Measurements from ENCODE around the gene CABLES2. TPM values are rescaled to one million over a fixed set of nuclear protein-coding genes. Genes with fewer than 3 reads are reported as not detected.

The CABLES2 gene
- total and polyA plus RNA-seq, 2 donors (not counting 3 experiments of a cell fraction or from before 2014, with no cell fraction given) = 7.8 to 9.9 TPM

DNA sequence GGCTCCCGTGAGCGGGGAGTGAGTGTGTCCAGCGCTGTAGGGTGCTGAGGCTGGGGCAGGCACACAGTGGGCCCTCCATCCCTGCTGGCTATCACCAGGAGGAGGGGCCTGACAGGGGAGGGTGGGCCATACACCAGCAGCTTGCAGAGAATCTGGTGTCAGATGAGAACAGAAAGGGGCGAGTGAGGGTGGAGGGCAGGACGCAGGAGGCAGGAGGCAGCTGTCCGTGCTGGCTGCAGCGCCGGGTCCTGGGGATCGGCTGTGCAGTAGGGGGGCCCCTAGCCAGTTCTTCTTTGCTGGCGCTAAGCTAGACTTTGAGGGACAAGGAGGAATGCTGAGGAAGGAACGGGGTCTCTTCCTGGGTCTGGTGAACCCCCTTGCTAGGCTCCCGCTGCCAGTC is 1.6 kb upstream of the CABLES2 start:
- POLR2A ChIA-PET = no interaction called here
- H3K27ac ChIP-seq (ENCODE audit: insufficient read depth, low read depth, low read length) = no peak overlapping the region
- no peaks in the 10 kb centered on the region for H4K20me1 ChIP-seq (replicated peaks; ENCODE audit: control insufficient read depth, extremely low read depth, insufficient read depth, low read length)
- no TSS peak for BruUV-seq (replicated peaks)
- H3K4me3 ChIP-seq (replicated peaks in 1 of 3; ENCODE audit: insufficient read depth in 1 of 3, low read depth in 1 of 3, low read length in 3 of 3) = no peak overlapping the region
- H3K9me3 ChIP-seq (replicated peaks; ENCODE audit: control insufficient read depth, insufficient read depth, low read length) = no peaks in the 10 kb centered on the region
- H3K4me2 ChIP-seq (ENCODE audit: insufficient read depth, low read length) = no peak overlapping the region
- no peaks in the 10 kb centered on the region for H3K9me1 ChIP-seq (replicated peaks; ENCODE audit: control insufficient read depth, extremely low read depth, insufficient read depth, low read length)
- FAIRE-seq (no peak), DNase-seq (ENCODE audit: low read depth, low spot score) (no peak)
- no peaks in the 10 kb centered on the region for H3K36me3 ChIP-seq (ENCODE audit: control insufficient read depth in 2 of 2, extremely low read depth in 1 of 2, insufficient read depth in 2 of 2, low read length in 2 of 2)
- TF ChIP-seq EZH2 (IDR thresholded peaks at IDR 0.05; ENCODE audit: borderline replicate concordance, low read depth, low read length, severe bottlenecking) (no peak), POLR2AphosphoS5 (IDR thresholded peaks at IDR 0.05; ENCODE audit: insufficient read depth, low read depth, low read length) (no peak), POLR2A (IDR thresholded peaks at IDR 0.05; ENCODE audit: low read depth, low read length) (no peak), MYC (IDR thresholded peaks at IDR 0.05; ENCODE audit: low read depth, low read length) (no peak), JUN (IDR thresholded peaks at IDR 0.05; ENCODE audit: borderline replicate concordance, insufficient read depth, insufficient read length, low read depth) (no peak), GATA2 (IDR thresholded peaks at IDR 0.05; ENCODE audit: insufficient read depth, insufficient read length, low read depth, low read length) (no peak), FOS (IDR thresholded peaks at IDR 0.05; ENCODE audit: borderline replicate concordance, insufficient read depth, low read length) (no peak)
- TF ChIP-seq, protein P1, sequence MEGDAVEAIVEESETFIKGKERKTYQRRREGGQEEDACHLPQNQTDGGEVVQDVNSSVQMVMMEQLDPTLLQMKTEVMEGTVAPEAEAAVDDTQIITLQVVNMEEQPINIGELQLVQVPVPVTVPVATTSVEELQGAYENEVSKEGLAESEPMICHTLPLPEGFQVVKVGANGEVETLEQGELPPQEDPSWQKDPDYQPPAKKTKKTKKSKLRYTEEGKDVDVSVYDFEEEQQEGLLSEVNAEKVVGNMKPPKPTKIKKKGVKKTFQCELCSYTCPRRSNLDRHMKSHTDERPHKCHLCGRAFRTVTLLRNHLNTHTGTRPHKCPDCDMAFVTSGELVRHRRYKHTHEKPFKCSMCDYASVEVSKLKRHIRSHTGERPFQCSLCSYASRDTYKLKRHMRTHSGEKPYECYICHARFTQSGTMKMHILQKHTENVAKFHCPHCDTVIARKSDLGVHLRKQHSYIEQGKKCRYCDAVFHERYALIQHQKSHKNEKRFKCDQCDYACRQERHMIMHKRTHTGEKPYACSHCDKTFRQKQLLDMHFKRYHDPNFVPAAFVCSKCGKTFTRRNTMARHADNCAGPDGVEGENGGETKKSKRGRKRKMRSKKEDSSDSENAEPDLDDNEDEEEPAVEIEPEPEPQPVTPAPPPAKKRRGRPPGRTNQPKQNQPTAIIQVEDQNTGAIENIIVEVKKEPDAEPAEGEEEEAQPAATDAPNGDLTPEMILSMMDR (IDR thresholded peaks at IDR 0.05; ENCODE audit: extremely low read depth in 1 of 2, insufficient read depth in 1 of 2, low read depth in 1 of 2, low read length in 2 of 2) = no peak
- TF ChIP-seq, protein P2, sequence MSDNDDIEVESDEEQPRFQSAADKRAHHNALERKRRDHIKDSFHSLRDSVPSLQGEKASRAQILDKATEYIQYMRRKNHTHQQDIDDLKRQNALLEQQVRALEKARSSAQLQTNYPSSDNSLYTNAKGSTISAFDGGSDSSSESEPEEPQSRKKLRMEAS (IDR thresholded peaks at IDR 0.05; ENCODE audit: insufficient read depth, insufficient read length) = no peak
- intact Hi-C loops (cut with micrococcal nuclease) (loop anchor here (5.0 kb wide), 1 partner anchor 209 kb away; no protein-coding TSS in a partner anchor), dilution Hi-C loops (cut with MboI; ENCODE audit: extremely low pct_ligation_motif_present, low sequenced_read_pairs) (no loop called here)
- H2AFZ ChIP-seq (ENCODE audit: low read depth, low read length) = no peak overlapping the region
- H3K9ac ChIP-seq (replicated peaks; ENCODE audit: extremely low read depth, insufficient read depth, low read length) = no peak overlapping the region
- CTCF ChIA-PET = interaction anchor here (1.2 to 2.9 kb wide), 4 partner anchors 39 to 234 kb away, joined by 3 to 32 read pairs (median 7); partner anchors contain the start of gene SLCO4A1
- no peaks in the 10 kb centered on the region for H3K27me3 ChIP-seq (ENCODE audit: control insufficient read depth in 2 of 2, insufficient read depth in 2 of 2, low read length in 2 of 2)
- H3K4me1 ChIP-seq (ENCODE audit: control insufficient read depth, extremely low read depth, insufficient read depth, low read length) = peaks cover 11% of the 10 kb centered on the region
- peaks cover 7% of the 10 kb centered on the region for H3K79me2 ChIP-seq (ENCODE audit: control insufficient read depth, insufficient read depth, low read length)
